ENCODE data around the gene ZNF784.

- TF ChIP-seq CTCF (IDR thresholded peaks at IDR 0.05; ENCODE audit: low read length) (no peak), EZH2 (IDR thresholded peaks at IDR 0.05; ENCODE audit: borderline replicate concordance, low read length) (no peak)
Measured at GRCh38 chr19:55673889-55674288, 49.5 kb upstream of the ZNF784 start.
